ENCODE measurements around the gene USP22. TPM values are rescaled to one million over a fixed set of nuclear protein-coding genes. Genes with fewer than 3 reads are reported as not detected.

USP22 gene
- total RNA-seq, 1 donor from 2014 or later, result 235 TPM

GRCh38 chr17:21029036-21029435 is 13.8 kb downstream of the USP22 start:
- Histone ChIP-seq H3K27me3 (ENCODE audit: control insufficient read depth, insufficient read depth, low read length) (no peaks in the 10 kb centered on the region), H3K4me3 (ENCODE audit: low read depth, low read length) (no peak overlapping the region), H3K36me3 (ENCODE audit: control insufficient read depth, insufficient read depth, low read length) (peaks cover 2% of the 10 kb centered on the region)
- TF ChIP-seq CTCF (IDR thresholded peaks at IDR 0.05; ENCODE audit: insufficient read depth, low read length, poor library complexity, severe bottlenecking), result no peak
- DNase-seq (ENCODE audit: low read depth), result no peak

GRCh38 chr17:21028192-21028591 is 14.6 kb downstream of the USP22 start:
- no peaks in the 10 kb centered on the region for H3K27me3 ChIP-seq (ENCODE audit: control insufficient read depth, insufficient read depth, low read length)
- no peak overlapping the region for H3K4me3 ChIP-seq (ENCODE audit: low read depth, low read length)
- no peak for DNase-seq (ENCODE audit: low read depth)
- no peak for TF ChIP-seq CTCF (IDR thresholded peaks at IDR 0.05; ENCODE audit: insufficient read depth, low read length, poor library complexity, severe bottlenecking)
- peaks cover 2% of the 10 kb centered on the region for H3K36me3 ChIP-seq (ENCODE audit: control insufficient read depth, insufficient read depth, low read length)

- H3K4me3 ChIP-seq (ENCODE audit: low read depth, low read length), result no peak overlapping the region
- no peaks in the 10 kb centered on the region for H3K27me3 ChIP-seq (ENCODE audit: control insufficient read depth, insufficient read depth, low read length)
- no peak for TF ChIP-seq CTCF (IDR thresholded peaks at IDR 0.05; ENCODE audit: insufficient read depth, low read length, poor library complexity, severe bottlenecking)
- peaks cover 2% of the 10 kb centered on the region for H3K36me3 ChIP-seq (ENCODE audit: control insufficient read depth, insufficient read depth, low read length)
- no peak for DNase-seq (ENCODE audit: low read depth)
Observed at GRCh38 chr17:21027031-21027430, 15.8 kb downstream of the USP22 start.

- no peak for TF ChIP-seq CTCF (IDR thresholded peaks at IDR 0.05; ENCODE audit: insufficient read depth, low read length, poor library complexity, severe bottlenecking)
- Histone ChIP-seq H3K27me3 (ENCODE audit: control insufficient read depth, insufficient read depth, low read length) (no peaks in the 10 kb centered on the region), H3K36me3 (ENCODE audit: control insufficient read depth, insufficient read depth, low read length) (peaks cover 6% of the 10 kb centered on the region), H3K4me3 (ENCODE audit: low read depth, low read length) (no peak overlapping the region)
- no peak for DNase-seq (ENCODE audit: low read depth)
Observed at GRCh38 chr17:21025451-21025850, 17.4 kb downstream of the USP22 start.

GRCh38 chr17:21024024-21024423 is 18.8 kb downstream of the USP22 start:
- Histone ChIP-seq H3K36me3 (ENCODE audit: control insufficient read depth, insufficient read depth, low read length) (peaks cover 6% of the 10 kb centered on the region), H3K4me3 (ENCODE audit: low read depth, low read length) (no peak overlapping the region), H3K27me3 (ENCODE audit: control insufficient read depth, insufficient read depth, low read length) (no peaks in the 10 kb centered on the region)
- DNase-seq (ENCODE audit: low read depth), result no peak
- TF ChIP-seq CTCF (IDR thresholded peaks at IDR 0.05; ENCODE audit: insufficient read depth, low read length, poor library complexity, severe bottlenecking), result no peak

- no peaks in the 10 kb centered on the region for H3K27me3 ChIP-seq (ENCODE audit: control insufficient read depth, insufficient read depth, low read length)
- H3K4me3 ChIP-seq (ENCODE audit: low read depth, low read length), result no peak overlapping the region
- TF ChIP-seq CTCF (IDR thresholded peaks at IDR 0.05; ENCODE audit: insufficient read depth, low read length, poor library complexity, severe bottlenecking), result no peak
- peaks cover 10% of the 10 kb centered on the region for H3K36me3 ChIP-seq (ENCODE audit: control insufficient read depth, insufficient read depth, low read length)
- no peak for DNase-seq (ENCODE audit: low read depth)
Observed at GRCh38 chr17:21021208-21021803, 21.5 kb downstream of the USP22 start.

Data from kidney epithelial cell (primary cell).